HEK293 (cell line): ENCODE measurements around the gene GZMB.

Source experiments
- CTCF ChIA-PET: fragments of 350-600 bp; formaldehyde crosslinking; extraction: SDS; loops from one replicate; lab custom pipeline; 2021; ENCODE audit warnings: antibody characterized with exemption; lab: Yijun Ruan, JAX
- POLR2A ChIA-PET: fragments of 300-600 bp; formaldehyde crosslinking; extraction: SDS; loops from one replicate; lab custom pipeline; 2020; ENCODE audit warnings: antibody characterized with exemption, inconsistent platforms; lab: Yijun Ruan, JAX
- H3K27ac ChIP-seq: fragments of 200-500 bp; sonication (Bioruptor generic); 2 replicates; pipeline ENCODE4 v1.5.1; 2014; ENCODE audit warnings: low read depth, low read length, control low read depth, inconsistent platforms; ENCODE audit errors: extremely low read depth
- H3K36me3 ChIP-seq, 2 experiments: fragments of 200-500 bp in 1 of 2; sonication (Bioruptor generic) in 1 of 2; 1 replicate in 1 of 2; 2 replicates in 1 of 2; pipeline ENCODE4 v1.5.1; 2014 to 2017; ENCODE audit warnings: inconsistent platforms in 2 of 2, low read length in 2 of 2; ENCODE audit not compliant: control insufficient read depth in 2 of 2, insufficient read depth in 1 of 2
- H3K4me1 ChIP-seq: fragments of 200-500 bp; sonication (Bioruptor generic); 2 replicates; pipeline ENCODE4 v1.5.1; 2014; ENCODE audit warnings: mild to moderate bottlenecking, low read length, inconsistent platforms; ENCODE audit not compliant: control insufficient read depth, insufficient read depth
- H3K4me3 ChIP-seq: 2 replicates; pipeline ENCODE4 v1.5.1; 2011; ENCODE audit warnings: low read depth, mild to moderate bottlenecking, control low read depth, low read length, moderate library complexity
- H3K9me3 ChIP-seq: fragments of 200-500 bp; sonication (Bioruptor generic); 2 replicates; pipeline ENCODE4 v1.5.1; 2014; ENCODE audit warnings: low read depth, low read length, inconsistent platforms; ENCODE audit not compliant: control insufficient read depth, insufficient read depth
- AEBP2 ChIP-seq: fragments of 450-650 bp; formaldehyde crosslinking; IDR thresholded peaks from 2 replicates; pipeline ENCODE4 v1.5.1; 2016; ENCODE audit warnings: missing biosample characterization, missing genetic modification characterization, borderline replicate concordance
- GLI4 ChIP-seq: fragments of 450-650 bp; formaldehyde crosslinking; IDR thresholded peaks from 2 replicates; pipeline ENCODE4 v1.5.1; 2016; ENCODE audit warnings: missing biosample characterization, missing genetic modification characterization
- KLF1 ChIP-seq: fragments of 450-650 bp; formaldehyde crosslinking; IDR thresholded peaks from 2 replicates; pipeline ENCODE4 v1.5.1; 2016; ENCODE audit warnings: missing biosample characterization, missing genetic modification characterization
- KLF10 ChIP-seq: fragments of 450-650 bp; IDR thresholded peaks from 2 replicates; pipeline ENCODE4 v1.5.1; 2018; ENCODE audit warnings: missing biosample characterization, mild to moderate bottlenecking, missing genetic modification characterization
- PBX3 ChIP-seq: sonication (generic); formaldehyde crosslinking; IDR thresholded peaks from 2 replicates; pipeline ENCODE4 v1.8.1; 2022; ENCODE audit warnings: mild to moderate bottlenecking, moderate library complexity, missing genetic modification reagents
- ZBTB11 ChIP-seq: fragments of 450-650 bp; formaldehyde crosslinking; conservative IDR thresholded peaks from 2 replicates; pipeline ENCODE4 v1.5.1; 2016; ENCODE audit warnings: low read depth, missing biosample characterization, missing genetic modification characterization
- ZBTB17 ChIP-seq: fragments of 450-650 bp; formaldehyde crosslinking; IDR thresholded peaks from 2 replicates; pipeline ENCODE4 v1.5.1; 2016; ENCODE audit warnings: missing biosample characterization, missing genetic modification characterization
- ZNF112 ChIP-seq: fragments of 450-650 bp; formaldehyde crosslinking; IDR thresholded peaks from 2 replicates; pipeline ENCODE4 v1.5.0; 2017; ENCODE audit warnings: missing biosample characterization, missing genetic modification characterization
- ZNF140 ChIP-seq: fragments of 450-650 bp; formaldehyde crosslinking; IDR thresholded peaks from 2 replicates; pipeline ENCODE4 v1.5.1; 2016; ENCODE audit warnings: missing biosample characterization, missing genetic modification characterization
- ZNF148 ChIP-seq: fragments of 450-650 bp; formaldehyde crosslinking; IDR thresholded peaks from 2 replicates; pipeline ENCODE4 v1.5.0; 2017; ENCODE audit warnings: missing biosample characterization, missing genetic modification characterization, borderline replicate concordance
- ZNF266 ChIP-seq: fragments of 450-650 bp; formaldehyde crosslinking; IDR thresholded peaks from 2 replicates; pipeline ENCODE4 v1.5.1; 2016; ENCODE audit warnings: missing biosample characterization, missing genetic modification characterization, low read depth
- ZNF292 ChIP-seq: fragments of 450-650 bp; formaldehyde crosslinking; IDR thresholded peaks from 2 replicates; pipeline ENCODE4 v1.5.1; 2016; ENCODE audit warnings: low read depth, missing biosample characterization, missing genetic modification characterization, borderline replicate concordance
- ZNF404 ChIP-seq: fragments of 450-650 bp; formaldehyde crosslinking; IDR thresholded peaks from 2 replicates; pipeline ENCODE4 v1.5.1; 2017; ENCODE audit warnings: missing biosample characterization, missing genetic modification characterization
- ZNF518A ChIP-seq: fragments of 450-650 bp; formaldehyde crosslinking; conservative IDR thresholded peaks from 2 replicates; pipeline ENCODE4 v1.5.1; 2016; ENCODE audit warnings: low read depth, missing biosample characterization, missing genetic modification characterization
- ZNF548 ChIP-seq: fragments of 450-650 bp; formaldehyde crosslinking; IDR thresholded peaks from 2 replicates; pipeline ENCODE4 v1.5.1; 2016; ENCODE audit warnings: missing biosample characterization, missing genetic modification characterization
- ZNF561 ChIP-seq: fragments of 450-650 bp; IDR thresholded peaks from 2 replicates; pipeline ENCODE4 v1.5.1; 2018; ENCODE audit warnings: missing biosample characterization, missing genetic modification characterization, borderline replicate concordance
- ZNF777 ChIP-seq: fragments of 450-650 bp; formaldehyde crosslinking; IDR thresholded peaks from 2 replicates; pipeline ENCODE4 v1.5.1; 2017; ENCODE audit warnings: missing biosample characterization, missing genetic modification characterization, borderline replicate concordance
- ZSCAN5A ChIP-seq: fragments of 450-650 bp; formaldehyde crosslinking; IDR thresholded peaks from 2 replicates; pipeline ENCODE4 v1.5.1; 2016; ENCODE audit warnings: missing biosample characterization, missing genetic modification characterization

Gene GZMB

GRCh38 chr14:24607635-24608514 is 26.1 kb downstream of the GZMB start:
- H3K9me3 ChIP-seq: no peaks in the 10 kb centered on the region
- H3K27ac ChIP-seq: no peak overlapping the region
- ChIA-PET POLR2A (no interaction called here), CTCF (interaction anchor here (0.6 to 1.2 kb wide), 3 partner anchors 103 to 276 kb away, joined by 3 to 4 read pairs (median 4); no protein-coding TSS in a partner anchor)
- TF ChIP-seq ZNF140 (no peak), PBX3 (CRISPR knock-in tag) (no peak), ZNF112 (tag by site-specific recombination) (no peak), ZNF777 (tag by site-specific recombination) (no peak), ZBTB17 (tag by site-specific recombination) (no peak), AEBP2 (tag by site-specific recombination) (no peak), ZBTB11 (tag by site-specific recombination) (no peak), ZNF266 (tag by site-specific recombination) (no peak), KLF1 (tag by site-specific recombination) (no peak)
- H3K4me3 ChIP-seq: no peak overlapping the region
- H3K4me1 ChIP-seq: no peaks in the 10 kb centered on the region
- H3K36me3 ChIP-seq: no peaks in the 10 kb centered on the region

GRCh38 chr14:24607081-24607480 is 26.9 kb downstream of the GZMB start:
- no peak overlapping the region for H3K27ac ChIP-seq
- ChIA-PET POLR2A (no interaction called here), CTCF (interaction anchor here (0.7 to 2.1 kb wide), 6 partner anchors 8 to 530 kb away, joined by 3 to 7 read pairs (median 4); no protein-coding TSS in a partner anchor)
- H3K4me3 ChIP-seq: no peak overlapping the region
- no peaks in the 10 kb centered on the region for H3K9me3 ChIP-seq
- H3K36me3 ChIP-seq: no peaks in the 10 kb centered on the region
- H3K4me1 ChIP-seq: no peaks in the 10 kb centered on the region
- TF ChIP-seq ZNF292 (tag by site-specific recombination): no peak
- TF ChIP-seq KLF10 (tag by site-specific recombination): no peak
- no peak for TF ChIP-seq ZNF561
- TF ChIP-seq ZNF148 (tag by site-specific recombination): no peak
- no peak for TF ChIP-seq ZNF518A (tag by site-specific recombination)
- TF ChIP-seq ZNF548 (tag by site-specific recombination): no peak
- no peak for TF ChIP-seq ZSCAN5A (tag by site-specific recombination)
- TF ChIP-seq ZNF404 (tag by site-specific recombination): no peak
- TF ChIP-seq GLI4 (tag by site-specific recombination): no peak
